GM20000 (cell line): ENCODE data around the gene LMX1A.
A peak's percentile ranks its signal among the peaks of the same experiment; 100 is the strongest.

ENCODE experiments used
- DNase-seq: peaks from one replicate; pipeline ENCODE4 v3.0.0; 2012; ENCODE audit warnings: low spot score
- CTCF ChIP-seq: IDR thresholded peaks from 2 replicates; pipeline ENCODE4 v1.5.1; 2012; ENCODE audit warnings: mild to moderate bottlenecking, control low read depth; ENCODE audit errors: extremely low read depth, missing control alignments

The LMX1A gene

GRCh38 chr1:165367375-165367993 is 11.0 kb upstream of the LMX1A start:
- peak; percentile 84 for DNase-seq
- peak; percentile 84 for TF ChIP-seq CTCF

- TF ChIP-seq CTCF: no peak
- no peak for DNase-seq
Measured at GRCh38 chr1:165365341-165365740, 8.8 kb upstream of the LMX1A start.

GRCh38 chr1:165364568-165365133 is 8.1 kb upstream of the LMX1A start:
- DNase-seq: no peak

GRCh38 chr1:165356876-165357275 is 361 bp upstream of the LMX1A start:
- TF ChIP-seq CTCF: no peak
- DNase-seq: no peak

More at GRCh38 chr1:165364568-165365133, 8.1 kb upstream of the LMX1A start:
- TF ChIP-seq CTCF: no peak

GRCh38 chr1:165355139-165355976 is 1.2 kb downstream of the LMX1A start:
- DNase-seq: no peak

GRCh38 chr1:165354739-165355138 is 1.8 kb downstream of the LMX1A start:
- no peak for DNase-seq
- no peak for TF ChIP-seq CTCF

More at GRCh38 chr1:165355139-165355976, 1.2 kb downstream of the LMX1A start:
- no peak for TF ChIP-seq CTCF
